HL-60 (cell line): ENCODE data around the gene MALRD1.

ENCODE experiments used
- POLR2AphosphoS5 ChIP-seq: IDR thresholded peaks from 2 replicates; pipeline ENCODE4 v1.6.1; 2012; ENCODE audit warnings: low read depth
- TF ChIP-seq, protein P1 (sequence below): IDR thresholded peaks from one replicate; pipeline ENCODE4 v1.5.1; 2011; ENCODE audit warnings: low read length, control low read depth, inconsistent platforms; ENCODE audit not compliant: insufficient read depth

DNA sequence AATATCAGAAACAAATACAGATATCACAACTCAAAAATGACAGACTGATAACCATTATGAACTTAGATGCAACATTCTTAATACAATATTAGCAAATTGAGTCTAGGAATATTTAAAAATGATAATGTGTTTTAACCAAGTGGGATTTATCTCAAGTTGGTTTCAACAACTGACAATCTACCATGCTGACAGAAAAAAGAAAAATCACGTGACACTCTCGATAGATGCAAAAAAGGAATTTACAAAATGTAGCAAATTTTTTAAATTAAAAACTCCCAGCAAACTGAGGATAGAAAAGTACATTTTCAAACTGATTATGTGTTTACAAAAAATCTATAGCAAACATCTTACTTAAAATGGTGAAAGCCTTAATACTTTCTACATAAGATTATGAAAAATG is 177.4 kb downstream of the MALRD1 start:
- TF ChIP-seq, protein P1, sequence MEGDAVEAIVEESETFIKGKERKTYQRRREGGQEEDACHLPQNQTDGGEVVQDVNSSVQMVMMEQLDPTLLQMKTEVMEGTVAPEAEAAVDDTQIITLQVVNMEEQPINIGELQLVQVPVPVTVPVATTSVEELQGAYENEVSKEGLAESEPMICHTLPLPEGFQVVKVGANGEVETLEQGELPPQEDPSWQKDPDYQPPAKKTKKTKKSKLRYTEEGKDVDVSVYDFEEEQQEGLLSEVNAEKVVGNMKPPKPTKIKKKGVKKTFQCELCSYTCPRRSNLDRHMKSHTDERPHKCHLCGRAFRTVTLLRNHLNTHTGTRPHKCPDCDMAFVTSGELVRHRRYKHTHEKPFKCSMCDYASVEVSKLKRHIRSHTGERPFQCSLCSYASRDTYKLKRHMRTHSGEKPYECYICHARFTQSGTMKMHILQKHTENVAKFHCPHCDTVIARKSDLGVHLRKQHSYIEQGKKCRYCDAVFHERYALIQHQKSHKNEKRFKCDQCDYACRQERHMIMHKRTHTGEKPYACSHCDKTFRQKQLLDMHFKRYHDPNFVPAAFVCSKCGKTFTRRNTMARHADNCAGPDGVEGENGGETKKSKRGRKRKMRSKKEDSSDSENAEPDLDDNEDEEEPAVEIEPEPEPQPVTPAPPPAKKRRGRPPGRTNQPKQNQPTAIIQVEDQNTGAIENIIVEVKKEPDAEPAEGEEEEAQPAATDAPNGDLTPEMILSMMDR: no peak
- no peak for TF ChIP-seq POLR2AphosphoS5
